Measurements from ENCODE around the gene GAREM1. TPM values are rescaled to one million over a fixed set of nuclear protein-coding genes. Genes with fewer than 3 reads are reported as not detected.

Gene GAREM1
- total RNA-seq, 1 experiment from 2014 or later, result 11.1 TPM

DNA sequence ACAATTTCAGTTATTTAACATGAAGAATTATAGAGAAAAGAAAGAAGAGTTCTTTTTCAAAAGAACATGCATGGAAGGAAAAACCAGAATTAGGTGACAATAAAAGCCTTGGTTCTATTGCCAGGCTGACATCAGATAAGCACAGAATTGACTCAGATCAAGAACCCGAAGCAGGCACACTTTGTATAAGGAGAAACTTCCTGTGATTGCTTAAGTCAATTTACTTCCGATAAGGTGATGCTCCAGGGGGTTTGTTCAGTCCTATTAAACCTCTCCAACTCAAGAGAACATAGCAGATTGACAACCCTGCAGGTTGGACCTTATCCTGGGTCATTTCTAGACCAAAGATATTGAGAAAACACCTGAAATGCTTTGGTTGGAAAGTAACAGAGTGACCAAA is 31.4 kb downstream of the GAREM1 start:
- TF ChIP-seq ATF3 (IDR thresholded peaks at IDR 0.05) (no peak), ELF1 (IDR thresholded peaks at IDR 0.05; ENCODE audit: borderline replicate concordance, low read depth) (no peak), CBX3 (IDR thresholded peaks at IDR 0.05; ENCODE audit: low read depth) (no peak), RAD21 (IDR thresholded peaks at IDR 0.05; ENCODE audit: low read depth) (no peak), ZBTB33 (IDR thresholded peaks at IDR 0.05; ENCODE audit: extremely low read depth, insufficient replicate concordance, low read length) (no peak), ZFX (IDR thresholded peaks at IDR 0.05) (no peak)
- no TSS peak for BruUV-seq (replicated peaks)
- Histone ChIP-seq H3K9me3 (ENCODE audit: control insufficient read depth in 1 of 2, insufficient read depth in 1 of 2, low read depth in 1 of 2, low read length in 2 of 2) (no peaks in the 10 kb centered on the region), H3K4me2 (ENCODE audit: low read length) (no peak overlapping the region), H2AFZ (ENCODE audit: low read depth, low read length, poor library complexity, severe bottlenecking) (no peak overlapping the region), H3K9me2 (ENCODE audit: insufficient read depth) (no peaks in the 10 kb centered on the region; the same call in 1 of the 2 replicates), H3K4me3 (replicated peaks in 1 of 2; ENCODE audit: low read depth in 1 of 2, low read length in 2 of 2) (no peak overlapping the region), H3K79me2 (ENCODE audit: insufficient read depth, low read length) (0 out of 2 replicates have a peak, but pooled peaks cover 4% of the 10 kb centered on the region), H3K27ac (ENCODE audit: low read depth, low read length) (no peak overlapping the region), H3K36me3 (ENCODE audit: control insufficient read depth in 1 of 2, insufficient read depth in 2 of 2, low read length in 2 of 2) (no peaks in the 10 kb centered on the region), H3K9ac (ENCODE audit: low read length) (no peak overlapping the region), H3K4me1 (ENCODE audit: control insufficient read depth in 1 of 2, insufficient read depth in 2 of 2, low read length in 2 of 2) (no peaks in the 10 kb centered on the region), H4K20me1 (ENCODE audit: insufficient read depth) (no peaks in the 10 kb centered on the region), H3K27me3 (ENCODE audit: insufficient read depth, low read length) (no peaks in the 10 kb centered on the region)
- ATAC-seq (no peak), DNase-seq (ENCODE audit: low read depth, low spot score) (no peak)
- RAD21 ChIA-PET (ENCODE audit: low non-redundant PET in 1 of 2, low total read pairs in 2 of 2, uncharacterized antibody in 2 of 2, unreplicated experiment in 2 of 2), result interaction anchor here in 1 of 2 experiments (1.1 kb wide), 1 partner anchor 150 kb away, joined by 3 read pairs; no protein-coding TSS in a partner anchor
- CTCF ChIA-PET, result interaction anchor here (0.6 to 1.7 kb wide), 8 partner anchors 12 to 150 kb away, joined by 3 to 10 read pairs (median 5); partner anchors contain the start of gene GAREM1
- intact Hi-C loops (cut with micrococcal nuclease), result no loop called here
- POLR2A ChIA-PET, result no interaction called here

GRCh38 chr18:32438173-32438572 is 32.5 kb downstream of the GAREM1 start:
- Histone ChIP-seq H3K27ac (ENCODE audit: low read depth, low read length) (no peak overlapping the region), H2AFZ (ENCODE audit: low read depth, low read length, poor library complexity, severe bottlenecking) (no peak overlapping the region), H3K4me1 (ENCODE audit: control insufficient read depth in 1 of 2, insufficient read depth in 2 of 2, low read length in 2 of 2) (no peaks in the 10 kb centered on the region), H3K9me2 (ENCODE audit: insufficient read depth) (no peaks in the 10 kb centered on the region; the same call in 1 of the 2 replicates), H3K4me3 (replicated peaks in 1 of 2; ENCODE audit: low read depth in 1 of 2, low read length in 2 of 2) (no peak overlapping the region), H3K79me2 (ENCODE audit: insufficient read depth, low read length) (0 out of 2 replicates have a peak, but pooled peaks cover 4% of the 10 kb centered on the region), H4K20me1 (ENCODE audit: insufficient read depth) (no peaks in the 10 kb centered on the region), H3K4me2 (ENCODE audit: low read length) (no peak overlapping the region), H3K9me3 (ENCODE audit: control insufficient read depth in 1 of 2, insufficient read depth in 1 of 2, low read depth in 1 of 2, low read length in 2 of 2) (no peaks in the 10 kb centered on the region), H3K36me3 (ENCODE audit: control insufficient read depth in 1 of 2, insufficient read depth in 2 of 2, low read length in 2 of 2) (no peaks in the 10 kb centered on the region), H3K27me3 (ENCODE audit: insufficient read depth, low read length) (no peaks in the 10 kb centered on the region), H3K9ac (ENCODE audit: low read length) (no peak overlapping the region)
- ATAC-seq (no peak), DNase-seq (ENCODE audit: low read depth, low spot score) (no peak)
- RAD21 ChIA-PET (ENCODE audit: low non-redundant PET in 1 of 2, low total read pairs in 2 of 2, uncharacterized antibody in 2 of 2, unreplicated experiment in 2 of 2), result no interaction called here
- intact Hi-C loops (cut with micrococcal nuclease), result no loop called here
- no TSS peak for BruUV-seq (replicated peaks)
- CTCF ChIA-PET, result no interaction called here
- POLR2A ChIA-PET, result no interaction called here
- no peak for TF ChIP-seq SIN3A (IDR thresholded peaks at IDR 0.05; ENCODE audit: low read depth)
- TF ChIP-seq, protein P1, sequence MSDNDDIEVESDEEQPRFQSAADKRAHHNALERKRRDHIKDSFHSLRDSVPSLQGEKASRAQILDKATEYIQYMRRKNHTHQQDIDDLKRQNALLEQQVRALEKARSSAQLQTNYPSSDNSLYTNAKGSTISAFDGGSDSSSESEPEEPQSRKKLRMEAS (IDR thresholded peaks at IDR 0.05), result no peak
- no peak for TF ChIP-seq SRF (IDR thresholded peaks at IDR 0.05; ENCODE audit: low read depth)
- TF ChIP-seq EGR1 (IDR thresholded peaks at IDR 0.05; ENCODE audit: low read depth), result no peak
- TF ChIP-seq YY1 (IDR thresholded peaks at IDR 0.05; ENCODE audit: extremely low read depth, insufficient replicate concordance, low read depth, low read length), result no peak
- no peak for TF ChIP-seq JUND (IDR thresholded peaks at IDR 0.05)
- no peak for TF ChIP-seq RAD21 (IDR thresholded peaks at IDR 0.05; ENCODE audit: low read depth)
- no peak for TF ChIP-seq POLR2AphosphoS5 (IDR thresholded peaks at IDR 0.05; ENCODE audit: low read depth, low read length)
- TF ChIP-seq ZBTB33 (IDR thresholded peaks at IDR 0.05; ENCODE audit: extremely low read depth, insufficient replicate concordance, low read length), result no peak
- TF ChIP-seq SP1 (IDR thresholded peaks at IDR 0.05; ENCODE audit: low read depth), result no peak
- no peak for TF ChIP-seq ATF3 (IDR thresholded peaks at IDR 0.05)
- TF ChIP-seq ELF1 (IDR thresholded peaks at IDR 0.05; ENCODE audit: borderline replicate concordance, low read depth), result no peak
- no peak for TF ChIP-seq ZNF274 (IDR thresholded peaks at IDR 0.05; ENCODE audit: low read depth, low read length)

Data from HCT116 (cell line).